GM23338 (cell line): ENCODE results near the gene GCFC2.

Experiments
- CTCF ChIP-seq, 2 experiments: fragments of 200-600 bp in 1 of 2; sonication (generic) in 1 of 2; conservative IDR thresholded peaks; 2 replicates each; pipeline versions ENCODE4 v1.5.1 to v1.6.1; 2016 to 2017; ENCODE audit warnings: antibody characterized with exemption in 2 of 2, low read depth in 2 of 2, mild to moderate bottlenecking in 2 of 2, moderate library complexity in 1 of 2
- EZH2 ChIP-seq: fragments of 200-600 bp; sonication (generic); IDR thresholded peaks from one replicate; pipeline ENCODE4 v1.8.0; 2017; ENCODE audit warnings: antibody characterized with exemption, mild to moderate bottlenecking, low read depth; ENCODE audit not compliant: unreplicated experiment
- NANOG ChIP-seq: IDR thresholded peaks from 2 replicates; pipeline ENCODE4 v1.6.1; 2016; ENCODE audit warnings: antibody characterized with exemption, borderline replicate concordance
- POLR2AphosphoS5 ChIP-seq: IDR thresholded peaks from 2 replicates; pipeline ENCODE4 v1.6.1; 2016; ENCODE audit warnings: antibody characterized with exemption, low read depth
- ZNF331 ChIP-seq: fragments of 250-450 bp; sonication (Bioruptor Pico); IDR thresholded peaks from 2 replicates; pipeline ENCODE4 v1.5.0; 2020; ENCODE audit warnings: low read depth, mild to moderate bottlenecking, moderate library complexity
- TF ChIP-seq, protein P1 (sequence below): IDR thresholded peaks from 2 replicates; pipeline ENCODE4 v1.6.1; 2016; ENCODE audit warnings: antibody characterized with exemption

DNA sequence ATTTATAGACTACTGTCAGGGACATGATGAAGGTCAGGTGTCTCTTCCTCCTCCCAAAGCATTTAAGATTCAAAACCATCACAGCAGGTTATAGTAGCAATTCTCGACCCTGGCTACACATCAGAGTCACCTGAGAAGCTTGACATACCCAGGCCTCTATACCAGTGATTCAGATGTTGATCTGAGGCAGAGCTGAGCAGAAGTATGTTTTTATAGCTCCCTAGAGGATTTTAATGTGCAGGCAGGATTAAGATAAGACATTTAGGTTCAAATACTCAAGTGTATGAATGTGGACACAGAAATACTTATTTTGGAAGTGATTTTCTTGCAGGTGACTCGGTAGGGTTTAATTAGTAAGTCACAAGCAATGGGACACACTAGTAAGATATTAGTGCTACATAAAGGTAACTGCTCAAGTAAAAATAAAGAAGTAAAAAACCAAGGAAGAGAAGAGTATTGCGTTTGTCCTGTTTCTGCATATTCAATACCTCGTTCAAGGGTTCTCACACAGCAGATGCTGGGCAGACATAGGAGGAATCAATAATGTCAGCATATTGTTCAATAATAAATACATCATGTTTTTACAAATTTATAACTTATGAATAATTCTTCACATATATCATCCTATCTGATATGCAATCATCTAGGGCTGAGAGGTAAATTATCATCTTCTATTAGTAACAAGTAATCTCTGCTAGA lies 7.0 kb downstream of the GCFC2 start:
- TF ChIP-seq EZH2, result no peak
- no peak for TF ChIP-seq NANOG
- no peak for TF ChIP-seq CTCF (conservative IDR thresholded peaks at IDR 0.05; ENCODE audit: low read depth in 2 of 2)
- no peak for TF ChIP-seq POLR2AphosphoS5
- no peak for TF ChIP-seq ZNF331
- TF ChIP-seq, protein P1, sequence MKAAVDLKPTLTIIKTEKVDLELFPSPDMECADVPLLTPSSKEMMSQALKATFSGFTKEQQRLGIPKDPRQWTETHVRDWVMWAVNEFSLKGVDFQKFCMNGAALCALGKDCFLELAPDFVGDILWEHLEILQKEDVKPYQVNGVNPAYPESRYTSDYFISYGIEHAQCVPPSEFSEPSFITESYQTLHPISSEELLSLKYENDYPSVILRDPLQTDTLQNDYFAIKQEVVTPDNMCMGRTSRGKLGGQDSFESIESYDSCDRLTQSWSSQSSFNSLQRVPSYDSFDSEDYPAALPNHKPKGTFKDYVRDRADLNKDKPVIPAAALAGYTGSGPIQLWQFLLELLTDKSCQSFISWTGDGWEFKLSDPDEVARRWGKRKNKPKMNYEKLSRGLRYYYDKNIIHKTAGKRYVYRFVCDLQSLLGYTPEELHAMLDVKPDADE, result no peak
